Astrocyte of the cerebellum (primary cell): ENCODE data around the gene ZIM2.

ENCODE experiments used
- DNase-seq: peaks from one replicate; pipeline ENCODE4 v3.0.0-alpha.2; 2011; ENCODE audit warnings: low read depth
- H3K4me3 ChIP-seq: 2 replicates; pipeline ENCODE4 v1.5.1; 2011; ENCODE audit warnings: mild to moderate bottlenecking, low read depth, low read length, moderate library complexity
- CTCF ChIP-seq: IDR thresholded peaks from 2 replicates; pipeline ENCODE4 v1.5.1; 2012; ENCODE audit warnings: low read length, low read depth, moderate library complexity, mild to moderate bottlenecking; ENCODE audit errors: missing control alignments
- in situ Hi-C: cut with HindIII; loops from 2 replicates; pipeline ENCODE4 v1.10.0; 2017; ENCODE audit warnings: low sequenced_read_pairs

ZIM2 gene

GRCh38 chr19:56765137-56765536 lies 75.4 kb downstream of the ZIM2 start:
- in situ Hi-C loops = loop anchor here (5.0 kb wide), 1 partner anchor 48 kb away; no protein-coding TSS in a partner anchor
- no peak for TF ChIP-seq CTCF
- DNase-seq = no peak
- H3K4me3 ChIP-seq = peak overlapping the region; percentile 23

- no peak for TF ChIP-seq CTCF
- in situ Hi-C loops = no loop called here
Observed at GRCh38 chr19:56764196-56764695, 76.3 kb downstream of the ZIM2 start.

GRCh38 chr19:56760842-56761241 lies 79.7 kb downstream of the ZIM2 start:
- DNase-seq = no peak
- in situ Hi-C loops = no loop called here
- no peak overlapping the region for H3K4me3 ChIP-seq
- no peak for TF ChIP-seq CTCF

More at GRCh38 chr19:56764196-56764695, 76.3 kb downstream of the ZIM2 start:
- H3K4me3 ChIP-seq = no peak overlapping the region
- no peak for DNase-seq

- DNase-seq = no peak
- no peak for TF ChIP-seq CTCF
- in situ Hi-C loops = no loop called here
- H3K4me3 ChIP-seq = no peak overlapping the region
Observed at GRCh38 chr19:56759531-56759930, 81.0 kb downstream of the ZIM2 start.

- no peak for DNase-seq
- in situ Hi-C loops = no loop called here
- H3K4me3 ChIP-seq = no peak overlapping the region
- no peak for TF ChIP-seq CTCF
Observed at GRCh38 chr19:56751078-56751489, 89.4 kb downstream of the ZIM2 start.

GRCh38 chr19:56750658-56751057 lies 89.9 kb downstream of the ZIM2 start:
- in situ Hi-C loops = no loop called here
- no peak overlapping the region for H3K4me3 ChIP-seq

More at GRCh38 chr19:56750658-56751057, 89.9 kb downstream of the ZIM2 start:
- no peak for TF ChIP-seq CTCF
- DNase-seq = no peak
